Activated CD4-positive, alpha-beta T cell treated with anti-CD3 and anti-CD28 coated beads, Interleukin-2, Interleukin-4, amounts not matched to agents 100 ng/mL and 50 ng/mL, durations not matched to agents 16 hours and 8 hours (primary cell): ENCODE data around the gene ZNF473.
"Not testable (repeated sequence)": the region's sequence is repeated elsewhere in the genome, so short reads cannot be mapped to it uniquely, and the experiment has no call there.

Source experiments
- DNase-seq: peaks from one replicate; pipeline ENCODE4 v3.0.0-alpha.2; 2020; ENCODE audit warnings: low spot score

Gene ZNF473

GRCh38 chr19:50099696-50100095, 73.9 kb downstream of the ZNF473 start:
- DNase-seq, result peak; percentile 4

GRCh38 chr19:50100946-50101345, 75.1 kb downstream of the ZNF473 start:
- DNase-seq, result not testable (repeated sequence)
